AG04449 (cell line): ENCODE results near the gene RAMP1.

Experiments used
- CTCF ChIA-PET: fragments of 350-600 bp; formaldehyde crosslinking; extraction: SDS; loops from one replicate; lab custom pipeline; 2021; ENCODE audit warnings: antibody characterized with exemption; lab: Yijun Ruan, JAX
- POLR2A ChIA-PET: fragments of 400-600, 350-600 bp; formaldehyde crosslinking; extraction: SDS; loops from one replicate; lab custom pipeline; 2020; ENCODE audit warnings: antibody characterized with exemption, inconsistent platforms; lab: Yijun Ruan, JAX
- DNase-seq: peaks from one replicate; pipeline ENCODE4 v3.0.0-alpha.2; 2010; ENCODE audit warnings: low read depth, low spot score
- H3K4me3 ChIP-seq: 2 replicates; pipeline ENCODE4 v1.5.1; 2011; ENCODE audit warnings: low read depth, mild to moderate bottlenecking, control low read depth, low read length
- TF ChIP-seq, protein P1 (sequence below): IDR thresholded peaks from one replicate; pipeline ENCODE4 v1.5.1; 2011; ENCODE audit warnings: mild to moderate bottlenecking, moderate library complexity, low read length, control low read depth, inconsistent platforms; ENCODE audit not compliant: insufficient read depth; ENCODE audit errors: missing control alignments

The RAMP1 gene

GRCh38 chr2:237883951-237884446 is 24.6 kb downstream of the RAMP1 start:
- ChIA-PET CTCF (no interaction called here), POLR2A (no interaction called here)
- TF ChIP-seq, protein P1, sequence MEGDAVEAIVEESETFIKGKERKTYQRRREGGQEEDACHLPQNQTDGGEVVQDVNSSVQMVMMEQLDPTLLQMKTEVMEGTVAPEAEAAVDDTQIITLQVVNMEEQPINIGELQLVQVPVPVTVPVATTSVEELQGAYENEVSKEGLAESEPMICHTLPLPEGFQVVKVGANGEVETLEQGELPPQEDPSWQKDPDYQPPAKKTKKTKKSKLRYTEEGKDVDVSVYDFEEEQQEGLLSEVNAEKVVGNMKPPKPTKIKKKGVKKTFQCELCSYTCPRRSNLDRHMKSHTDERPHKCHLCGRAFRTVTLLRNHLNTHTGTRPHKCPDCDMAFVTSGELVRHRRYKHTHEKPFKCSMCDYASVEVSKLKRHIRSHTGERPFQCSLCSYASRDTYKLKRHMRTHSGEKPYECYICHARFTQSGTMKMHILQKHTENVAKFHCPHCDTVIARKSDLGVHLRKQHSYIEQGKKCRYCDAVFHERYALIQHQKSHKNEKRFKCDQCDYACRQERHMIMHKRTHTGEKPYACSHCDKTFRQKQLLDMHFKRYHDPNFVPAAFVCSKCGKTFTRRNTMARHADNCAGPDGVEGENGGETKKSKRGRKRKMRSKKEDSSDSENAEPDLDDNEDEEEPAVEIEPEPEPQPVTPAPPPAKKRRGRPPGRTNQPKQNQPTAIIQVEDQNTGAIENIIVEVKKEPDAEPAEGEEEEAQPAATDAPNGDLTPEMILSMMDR = no peak
- no peak overlapping the region for H3K4me3 ChIP-seq
- DNase-seq = no peak

GRCh38 chr2:237884681-237885080 is 25.3 kb downstream of the RAMP1 start:
- no peak overlapping the region for H3K4me3 ChIP-seq
- no peak for DNase-seq
- TF ChIP-seq, protein P1 = no peak
- ChIA-PET CTCF (no interaction called here), POLR2A (no interaction called here)

GRCh38 chr2:237885111-237885930 is 25.9 kb downstream of the RAMP1 start:
- CTCF ChIA-PET = no interaction called here
- TF ChIP-seq, protein P1 = no peak
- POLR2A ChIA-PET = no interaction called here

DNA sequence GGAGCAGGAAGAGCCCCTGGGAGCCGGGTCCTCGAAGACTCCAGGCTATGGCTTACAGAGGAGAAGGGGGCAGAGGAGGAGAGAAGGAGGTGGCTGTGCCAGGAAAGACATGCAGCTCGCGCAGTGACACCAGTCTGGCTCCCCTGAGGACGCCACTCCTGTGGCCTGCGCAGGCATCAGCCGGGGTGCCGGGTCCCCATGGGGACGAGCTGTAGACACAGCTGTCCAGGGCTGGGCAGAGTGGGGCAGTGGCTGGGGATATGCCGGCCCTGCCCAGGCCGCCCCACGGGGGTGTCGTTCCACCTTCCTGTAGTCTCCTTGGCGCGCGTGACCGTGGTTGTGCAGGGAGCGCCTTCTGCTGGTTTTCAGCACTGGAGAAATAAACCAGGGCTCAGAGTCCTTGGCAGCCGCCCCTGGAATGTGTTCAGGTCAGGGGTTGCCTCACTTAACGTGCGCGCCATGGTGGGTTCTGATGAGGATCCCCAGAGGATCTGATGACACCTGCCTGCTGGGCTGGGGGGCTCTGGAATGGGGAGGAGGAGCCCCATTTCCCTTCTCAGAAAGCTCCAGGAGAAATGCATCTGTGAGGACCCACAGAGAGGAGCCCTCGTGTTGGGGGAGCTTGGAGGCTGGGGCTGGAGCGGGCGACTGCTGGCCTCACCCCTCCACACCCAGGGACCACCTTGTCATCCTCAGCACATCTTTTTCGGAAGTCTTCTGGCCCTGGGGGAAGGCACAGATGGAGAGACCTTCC is 26.7 kb downstream of the RAMP1 start:
- POLR2A ChIA-PET = no interaction called here
- TF ChIP-seq, protein P1 = no peak
- no peak overlapping the region for H3K4me3 ChIP-seq
- no peak for DNase-seq
- CTCF ChIA-PET = no interaction called here

More at GRCh38 chr2:237885111-237885930, 25.9 kb downstream of the RAMP1 start:
- DNase-seq = no peak
- H3K4me3 ChIP-seq = no peak overlapping the region

DNA sequence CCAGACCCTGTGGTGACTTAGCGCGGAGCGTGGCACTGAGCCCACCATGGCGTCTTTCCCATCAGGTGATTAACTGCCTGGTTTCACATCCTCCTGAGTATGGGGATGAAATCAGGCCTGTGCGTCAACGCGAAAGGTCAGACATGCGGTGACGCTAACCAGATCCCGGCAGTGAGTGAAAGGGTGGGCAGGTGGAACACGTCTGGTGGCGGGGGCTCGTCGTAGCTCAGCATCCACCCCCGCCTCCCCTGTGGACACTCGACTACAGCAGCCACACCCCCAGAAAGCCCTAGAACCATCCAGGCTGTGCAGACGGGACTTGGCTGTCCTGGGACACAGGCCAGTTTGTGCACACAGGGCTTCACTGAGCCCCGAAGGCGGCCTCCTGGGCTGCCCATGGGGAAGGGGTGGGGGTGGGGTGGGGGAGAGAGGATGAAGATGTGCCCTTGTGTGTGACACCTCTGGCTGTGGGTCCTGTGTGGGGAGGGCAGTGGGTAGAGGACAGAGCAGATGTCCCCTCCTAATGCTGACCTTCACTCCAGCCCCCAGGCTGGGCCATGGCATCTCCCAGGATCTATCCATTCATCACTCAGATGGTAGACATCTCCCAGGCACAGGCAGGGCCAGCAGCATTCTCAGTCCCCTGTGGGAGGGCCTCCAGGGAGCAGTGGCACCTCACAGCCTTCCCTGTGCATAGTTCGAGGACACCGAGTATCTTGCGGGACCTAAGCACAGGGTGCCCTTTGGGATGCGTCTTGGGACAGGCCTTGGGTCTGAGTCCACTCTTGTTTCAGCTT is 27.5 kb downstream of the RAMP1 start:
- no peak overlapping the region for H3K4me3 ChIP-seq
- POLR2A ChIA-PET = no interaction called here
- no peak for DNase-seq
- CTCF ChIA-PET = no interaction called here
- TF ChIP-seq, protein P1 = no peak
